ENCODE results near the gene NHERF2.

- TF ChIP-seq CTCF (IDR thresholded peaks at IDR 0.05), result no peak
- TF ChIP-seq POLR2A (IDR thresholded peaks at IDR 0.05), result no peak
- TF ChIP-seq EP300 (IDR thresholded peaks at IDR 0.05), result no peak
Measured at GRCh38 chr16:2019518-2019920, 7.2 kb upstream of the NHERF2 start, which contains the start of gene NPW.
